ENCODE data around the gene PPAN. TPM values are rescaled to one million over a fixed set of nuclear protein-coding genes. Genes with fewer than 3 reads are reported as not detected.

PPAN gene
- total and polyA plus RNA-seq, 4 donors: 13.1 to 30.9 (median 24.5) TPM

- Histone ChIP-seq H3K27me3 (ENCODE audit: control insufficient read depth in 1 of 2, insufficient read depth in 2 of 2, low read length in 1 of 2) (peaks cover 0 to 2% of the 10 kb centered on the region in 2 donors), H3K4me1 (ENCODE audit: control insufficient read depth in 1 of 2, insufficient read depth in 2 of 2, low read length in 2 of 2) (no peaks in the 10 kb centered on the region), H3K36me3 (ENCODE audit: control insufficient read depth in 1 of 2, insufficient read depth in 2 of 2, low read length in 1 of 2) (no peaks in the 10 kb centered on the region), H3K27ac (ENCODE audit: low read depth in 1 of 2, low read length in 2 of 2) (no peak overlapping the region), H3K9me3 (ENCODE audit: control insufficient read depth, low read length) (peaks cover 4% of the 10 kb centered on the region), H3K4me3 (ENCODE audit: low read length in 2 of 2) (no peak overlapping the region)
- DNase-seq (no peak), ATAC-seq (ENCODE audit: low FRiP score) (no peak)
- 77 to 80% methylated on average over 8 of the region's 8 CpGs for WGBS, 2 donors
- intact Hi-C loops (cut with DNase I): no loop called here
These were observed 27.8 kb upstream of the PPAN start for GRCh38 chr19:10078329-10078728.

GRCh38 chr19:10079031-10079453 lies 27.1 kb upstream of the PPAN start:
- DNase-seq: no peak
- Histone ChIP-seq H3K36me3 (ENCODE audit: control insufficient read depth in 1 of 2, insufficient read depth in 2 of 2, low read length in 1 of 2) (no peaks in the 10 kb centered on the region), H3K4me3 (ENCODE audit: low read length in 2 of 2) (no peak overlapping the region), H3K9me3 (ENCODE audit: control insufficient read depth, low read length) (peaks cover 2% of the 10 kb centered on the region), H3K4me1 (ENCODE audit: control insufficient read depth in 1 of 2, insufficient read depth in 2 of 2, low read length in 2 of 2) (no peaks in the 10 kb centered on the region), H3K27me3 (ENCODE audit: control insufficient read depth in 1 of 2, insufficient read depth in 2 of 2, low read length in 1 of 2) (peaks cover 0 to 2% of the 10 kb centered on the region in 2 donors), H3K27ac (ENCODE audit: low read depth in 1 of 2, low read length in 2 of 2) (no peak overlapping the region)
- 53 to 62% methylated on average over 7 of the region's 7 CpGs for WGBS, 2 donors
- intact Hi-C loops (cut with DNase I): no loop called here
- ATAC-seq (ENCODE audit: low FRiP score): no peak

GRCh38 chr19:10083911-10084310 lies 22.3 kb upstream of the PPAN start:
- H3K4me3 ChIP-seq (ENCODE audit: low read length in 2 of 2): no peak overlapping the region
- H3K36me3 ChIP-seq (ENCODE audit: control insufficient read depth in 1 of 2, insufficient read depth in 2 of 2, low read length in 1 of 2): no peaks in the 10 kb centered on the region
- WGBS, 2 donors: 78% methylated on average over 9 of the region's 9 CpGs
- no peak for ATAC-seq (ENCODE audit: low FRiP score)
- intact Hi-C loops (cut with DNase I): no loop called here
- no peaks in the 10 kb centered on the region for H3K9me3 ChIP-seq (ENCODE audit: control insufficient read depth, low read length)
- no peaks in the 10 kb centered on the region for H3K4me1 ChIP-seq (ENCODE audit: control insufficient read depth in 1 of 2, insufficient read depth in 2 of 2, low read length in 2 of 2)
- no peak overlapping the region for H3K27ac ChIP-seq (ENCODE audit: low read depth in 1 of 2, low read length in 2 of 2)
- H3K27me3 ChIP-seq (ENCODE audit: control insufficient read depth in 1 of 2, insufficient read depth in 2 of 2, low read length in 1 of 2): no peaks in the 10 kb centered on the region
- DNase-seq: no peak

- WGBS, 2 donors: 64 to 69% methylated on average over 3 of the region's 3 CpGs
- H3K27ac ChIP-seq (ENCODE audit: low read depth in 1 of 2, low read length in 2 of 2): no peak overlapping the region
These were observed 21.4 kb upstream of the PPAN start for GRCh38 chr19:10084803-10085202.

GRCh38 chr19:10085641-10086590 lies 20.2 kb upstream of the PPAN start, which contains the start of gene SHFL:
Gene SHFL, plus strand, starts transcription at chr19:10086317. Its CDS starts 111 bp downstream, at chr19:10086428.
- no peaks in the 10 kb centered on the region for H3K36me3 ChIP-seq (ENCODE audit: control insufficient read depth in 1 of 2, insufficient read depth in 2 of 2, low read length in 1 of 2)
- peak; percentile 85 to 91 for DNase-seq
- H3K4me1 ChIP-seq (ENCODE audit: control insufficient read depth in 1 of 2, insufficient read depth in 2 of 2, low read length in 2 of 2): no peaks in the 10 kb centered on the region
- WGBS, 2 donors: 3 to 4% methylated on average over 79 to 81 of the region's 81 CpGs
- ATAC-seq (ENCODE audit: low FRiP score): peak; percentile 94
- no peaks in the 10 kb centered on the region for H3K27me3 ChIP-seq (ENCODE audit: control insufficient read depth in 1 of 2, insufficient read depth in 2 of 2, low read length in 1 of 2)
- H3K27ac ChIP-seq (ENCODE audit: low read depth in 1 of 2, low read length in 2 of 2): peak within 1 kb of the TSS; percentile 63 to 90
- no peaks in the 10 kb centered on the region for H3K9me3 ChIP-seq (ENCODE audit: control insufficient read depth, low read length)
- H3K4me3 ChIP-seq (ENCODE audit: low read length in 2 of 2): peak within 1 kb of the TSS; percentile 88 to 91
- intact Hi-C loops (cut with DNase I): no loop called here

More at GRCh38 chr19:10084803-10085202, 21.4 kb upstream of the PPAN start:
- intact Hi-C loops (cut with DNase I): no loop called here
- Histone ChIP-seq H3K9me3 (ENCODE audit: control insufficient read depth, low read length) (no peaks in the 10 kb centered on the region), H3K4me3 (ENCODE audit: low read length in 2 of 2) (no peak overlapping the region), H3K4me1 (ENCODE audit: control insufficient read depth in 1 of 2, insufficient read depth in 2 of 2, low read length in 2 of 2) (no peaks in the 10 kb centered on the region), H3K27me3 (ENCODE audit: control insufficient read depth in 1 of 2, insufficient read depth in 2 of 2, low read length in 1 of 2) (no peaks in the 10 kb centered on the region), H3K36me3 (ENCODE audit: control insufficient read depth in 1 of 2, insufficient read depth in 2 of 2, low read length in 1 of 2) (no peaks in the 10 kb centered on the region)
- DNase-seq: no peak
- ATAC-seq (ENCODE audit: low FRiP score): no peak

GRCh38 chr19:10086591-10087192 lies 19.5 kb upstream of the PPAN start:
- Histone ChIP-seq H3K27me3 (ENCODE audit: control insufficient read depth in 1 of 2, insufficient read depth in 2 of 2, low read length in 1 of 2) (no peaks in the 10 kb centered on the region), H3K9me3 (ENCODE audit: control insufficient read depth, low read length) (no peaks in the 10 kb centered on the region), H3K4me3 (ENCODE audit: low read length in 2 of 2) (peak overlapping the region; percentile 88 to 91), H3K27ac (ENCODE audit: low read depth in 1 of 2, low read length in 2 of 2) (peak overlapping the region; percentile 63 to 90), H3K4me1 (ENCODE audit: control insufficient read depth in 1 of 2, insufficient read depth in 2 of 2, low read length in 2 of 2) (no peaks in the 10 kb centered on the region), H3K36me3 (ENCODE audit: control insufficient read depth in 1 of 2, insufficient read depth in 2 of 2, low read length in 1 of 2) (no peaks in the 10 kb centered on the region)
- WGBS, 2 donors: 7 to 8% methylated on average over 37 to 43 of the region's 43 CpGs
- DNase-seq: peak; percentile 65 to 82
- ATAC-seq (ENCODE audit: low FRiP score): peak; percentile 47
- intact Hi-C loops (cut with DNase I): no loop called here

GRCh38 chr19:10087296-10088061 lies 18.7 kb upstream of the PPAN start:
- H3K27ac ChIP-seq (ENCODE audit: low read depth in 1 of 2, low read length in 2 of 2): no peak overlapping the region
- H3K27me3 ChIP-seq (ENCODE audit: control insufficient read depth in 1 of 2, insufficient read depth in 2 of 2, low read length in 1 of 2): no peaks in the 10 kb centered on the region
- no peaks in the 10 kb centered on the region for H3K9me3 ChIP-seq (ENCODE audit: control insufficient read depth, low read length)
- H3K4me3 ChIP-seq (ENCODE audit: low read length in 2 of 2): no peak overlapping the region
- WGBS, 2 donors: 86 to 89% methylated on average over 18 of the region's 18 CpGs
- intact Hi-C loops (cut with DNase I): no loop called here
- ATAC-seq (ENCODE audit: low FRiP score): no peak
- H3K4me1 ChIP-seq (ENCODE audit: control insufficient read depth in 1 of 2, insufficient read depth in 2 of 2, low read length in 2 of 2): no peaks in the 10 kb centered on the region
- no peaks in the 10 kb centered on the region for H3K36me3 ChIP-seq (ENCODE audit: control insufficient read depth in 1 of 2, insufficient read depth in 2 of 2, low read length in 1 of 2)
- no peak for DNase-seq

GRCh38 chr19:10088949-10089554 lies 17.1 kb upstream of the PPAN start:
- Histone ChIP-seq H3K27ac (ENCODE audit: low read depth in 1 of 2, low read length in 2 of 2) (no peak overlapping the region), H3K9me3 (ENCODE audit: control insufficient read depth, low read length) (no peaks in the 10 kb centered on the region), H3K27me3 (ENCODE audit: control insufficient read depth in 1 of 2, insufficient read depth in 2 of 2, low read length in 1 of 2) (no peaks in the 10 kb centered on the region), H3K36me3 (ENCODE audit: control insufficient read depth in 1 of 2, insufficient read depth in 2 of 2, low read length in 1 of 2) (no peaks in the 10 kb centered on the region), H3K4me1 (ENCODE audit: control insufficient read depth in 1 of 2, insufficient read depth in 2 of 2, low read length in 2 of 2) (no peaks in the 10 kb centered on the region), H3K4me3 (ENCODE audit: low read length in 2 of 2) (no peak overlapping the region)
- ATAC-seq (ENCODE audit: low FRiP score) (no peak), DNase-seq (no peak)
- intact Hi-C loops (cut with DNase I): no loop called here
- WGBS, 2 donors: 87 to 91% methylated on average over 6 of the region's 6 CpGs

Measured in aorta (tissue), 5 donors.